Caco-2 (cell line): ENCODE data around the gene ABHD6. TPM values are rescaled to one million over a fixed set of nuclear protein-coding genes. Genes with fewer than 3 reads are reported as not detected.
"Not testable (repeated sequence)": the region's sequence is repeated elsewhere in the genome, so short reads cannot be mapped to it uniquely, and the experiment has no call there.

Source experiments
- BruUV-seq: library from RNA; stranded (reverse); fragments of 400-500 nt; replicated peaks from 2 replicates; lab custom pipeline; 2021; lab: Mats Ljungman, UMichigan
- CTCF ChIA-PET: fragments of 300-600 bp; sonication (Branson Sonifier 250); formaldehyde crosslinking; loops from one replicate; lab custom pipeline; 2022; ENCODE audit warnings: antibody characterized with exemption; lab: Charles Lee
- POLR2A ChIA-PET: fragments of 300-600 bp; sonication (Branson Sonifier 250); formaldehyde crosslinking; loops from one replicate; lab custom pipeline; 2022; ENCODE audit warnings: antibody characterized with exemption; lab: Charles Lee
- DNase-seq, 2 experiments: peaks; one replicate each; pipeline versions ENCODE4 v3.0.0 to v3.0.0-alpha.2; 2020 to 2022
- H3K27me3 ChIP-seq: replicated peaks from 2 replicates; pipeline ENCODE4 v1.6.0; 2011; ENCODE audit warnings: low read length; ENCODE audit not compliant: control insufficient read depth, insufficient read depth
- H3K36me3 ChIP-seq: 2 replicates; pipeline ENCODE4 v1.5.1; 2011; ENCODE audit warnings: low read length; ENCODE audit not compliant: control insufficient read depth, insufficient read depth
- H3K4me1 ChIP-seq: fragments of 250-450 bp; sonication (Bioruptor Pico); 2 replicates; pipeline ENCODE4 v1.5.1; 2020; ENCODE audit warnings: mild to moderate bottlenecking
- H3K4me3 ChIP-seq: 2 replicates; pipeline ENCODE4 v1.5.1; 2011; ENCODE audit warnings: low read depth, mild to moderate bottlenecking, control low read depth, low read length
- H3K9me3 ChIP-seq: fragments of 250-450 bp; sonication (Bioruptor Pico); 2 replicates; pipeline ENCODE4 v1.5.1; 2020; ENCODE audit warnings: mild to moderate bottlenecking, moderate library complexity
- H3K27ac Mint-ChIP-seq: one replicate; pipeline ENCODE4 v1.8.0; 2022; ENCODE audit warnings: mixed read lengths; ENCODE audit not compliant: unreplicated experiment
- H3K27me3 Mint-ChIP-seq: one replicate; pipeline ENCODE4 v1.8.0; 2022; ENCODE audit warnings: mixed read lengths; ENCODE audit not compliant: insufficient read depth, unreplicated experiment
- H3K36me3 Mint-ChIP-seq: one replicate; pipeline ENCODE4 v1.8.0; 2022; ENCODE audit warnings: mild to moderate bottlenecking, mixed read lengths; ENCODE audit not compliant: insufficient read depth, unreplicated experiment
- H3K4me1 Mint-ChIP-seq: one replicate; pipeline ENCODE4 v1.8.0; 2022; ENCODE audit warnings: low read depth, mixed read lengths; ENCODE audit not compliant: unreplicated experiment
- H3K4me3 Mint-ChIP-seq: one replicate; pipeline ENCODE4 v1.8.0; 2022; ENCODE audit warnings: mild to moderate bottlenecking, moderate library complexity, mixed read lengths; ENCODE audit not compliant: unreplicated experiment
- H3K9me3 Mint-ChIP-seq: one replicate; pipeline ENCODE4 v1.8.0; 2022; ENCODE audit warnings: mixed read lengths; ENCODE audit not compliant: unreplicated experiment
- intact Hi-C: fragments of 100-400 bp; cut with micrococcal nuclease; formaldehyde crosslinking; loops from one replicate; pipeline ENCODE4 v1.10.0; 2022; ENCODE audit not compliant: unreplicated experiment
- total RNA-seq: library from RNA; stranded (reverse); gene quantifications from 2 replicates; pipeline ENCODE4 v1.2.3, GENCODE V29; 2022
- TF ChIP-seq, protein P1 (sequence below), 2 experiments: fragments of 200-600 bp in 1 of 2; IDR thresholded peaks; 1 replicate in 1 of 2; 2 replicates in 1 of 2; pipeline versions ENCODE4 v1.5.1 to v1.8.0; 2011 to 2022; ENCODE audit warnings: antibody characterized with exemption in 1 of 2, control low read depth in 1 of 2, inconsistent platforms in 1 of 2, low read depth in 1 of 2, low read length in 1 of 2, mild to moderate bottlenecking in 1 of 2, moderate library complexity in 1 of 2; ENCODE audit not compliant: insufficient read depth in 1 of 2, severe bottlenecking in 1 of 2, unreplicated experiment in 1 of 2

Gene ABHD6
- total RNA-seq, 1 experiment from 2014 or later, result 16.1 TPM

- peak overlapping the region; percentile 56 for H3K27ac Mint-ChIP-seq
- no peaks in the 10 kb centered on the region for H3K27me3 Mint-ChIP-seq
- no TSS peak for BruUV-seq
- H3K4me3 Mint-ChIP-seq, result peak overlapping the region; percentile 98
- peaks cover 13% of the 10 kb centered on the region for H3K4me1 Mint-ChIP-seq
- Histone ChIP-seq H3K4me1 (peaks cover 10% of the 10 kb centered on the region), H3K4me3 (peak overlapping the region; percentile 75), H3K27me3 (no peaks in the 10 kb centered on the region), H3K9me3 (no peaks in the 10 kb centered on the region), H3K36me3 (no peaks in the 10 kb centered on the region)
- POLR2A ChIA-PET, result no interaction called here
- DNase-seq, result no peak
- TF ChIP-seq, protein P1, sequence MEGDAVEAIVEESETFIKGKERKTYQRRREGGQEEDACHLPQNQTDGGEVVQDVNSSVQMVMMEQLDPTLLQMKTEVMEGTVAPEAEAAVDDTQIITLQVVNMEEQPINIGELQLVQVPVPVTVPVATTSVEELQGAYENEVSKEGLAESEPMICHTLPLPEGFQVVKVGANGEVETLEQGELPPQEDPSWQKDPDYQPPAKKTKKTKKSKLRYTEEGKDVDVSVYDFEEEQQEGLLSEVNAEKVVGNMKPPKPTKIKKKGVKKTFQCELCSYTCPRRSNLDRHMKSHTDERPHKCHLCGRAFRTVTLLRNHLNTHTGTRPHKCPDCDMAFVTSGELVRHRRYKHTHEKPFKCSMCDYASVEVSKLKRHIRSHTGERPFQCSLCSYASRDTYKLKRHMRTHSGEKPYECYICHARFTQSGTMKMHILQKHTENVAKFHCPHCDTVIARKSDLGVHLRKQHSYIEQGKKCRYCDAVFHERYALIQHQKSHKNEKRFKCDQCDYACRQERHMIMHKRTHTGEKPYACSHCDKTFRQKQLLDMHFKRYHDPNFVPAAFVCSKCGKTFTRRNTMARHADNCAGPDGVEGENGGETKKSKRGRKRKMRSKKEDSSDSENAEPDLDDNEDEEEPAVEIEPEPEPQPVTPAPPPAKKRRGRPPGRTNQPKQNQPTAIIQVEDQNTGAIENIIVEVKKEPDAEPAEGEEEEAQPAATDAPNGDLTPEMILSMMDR (IDR thresholded peaks at IDR 0.05; ENCODE audit: insufficient read depth in 1 of 2, low read depth in 1 of 2, low read length in 1 of 2, severe bottlenecking in 1 of 2, unreplicated experiment in 1 of 2), result no peak
- no peaks in the 10 kb centered on the region for H3K9me3 Mint-ChIP-seq
- CTCF ChIA-PET, result interaction anchor here (2.2 kb wide), 1 partner anchor 67 kb away, joined by 9 read pairs; the partner anchor contains the start of genes HTD2 and RPP14
- intact Hi-C loops, result no loop called here
- peaks cover 5% of the 10 kb centered on the region for H3K36me3 Mint-ChIP-seq
These were observed 1.2 kb downstream of the ABHD6 start for GRCh38 chr3:58238830-58239229.

DNA sequence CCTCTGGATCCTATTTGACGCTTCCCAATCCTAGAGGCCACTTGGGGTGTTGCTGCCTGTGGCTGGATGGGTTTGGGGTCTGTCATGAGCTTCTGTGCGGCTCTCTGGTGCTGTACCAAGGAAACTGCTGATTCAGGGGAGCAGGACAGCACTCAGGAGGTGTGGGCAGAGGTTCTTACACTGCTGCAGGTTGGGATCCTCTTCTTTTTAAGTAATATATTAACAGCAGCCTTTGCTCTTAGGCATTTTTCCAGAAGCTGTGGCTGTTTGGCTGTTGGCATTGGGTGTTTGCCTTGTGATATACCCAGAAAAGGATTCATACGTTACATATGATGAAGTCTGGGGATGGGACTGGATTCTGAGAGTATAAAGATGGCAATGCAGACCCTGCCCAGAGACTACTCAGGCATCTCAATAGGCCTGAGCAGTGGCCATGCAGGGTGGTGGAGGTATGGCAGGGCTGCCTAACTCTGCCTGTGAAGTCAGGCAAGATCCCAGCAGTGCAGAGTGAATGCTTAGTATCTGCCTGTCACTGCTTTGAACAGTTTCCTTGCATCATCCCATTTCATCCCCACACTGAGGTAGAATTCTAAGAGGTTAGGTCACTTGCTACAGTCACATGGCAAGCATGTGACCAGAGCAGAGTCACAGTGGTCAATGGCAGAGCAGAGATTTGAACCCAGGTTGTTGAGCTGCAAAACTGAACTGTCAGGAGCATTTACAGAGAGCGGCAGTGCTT is 3.9 kb downstream of the ABHD6 start:
- DNase-seq, result no peak
- Histone ChIP-seq H3K4me3 (no peak overlapping the region), H3K36me3 (no peaks in the 10 kb centered on the region), H3K9me3 (no peaks in the 10 kb centered on the region), H3K4me1 (peaks cover 15% of the 10 kb centered on the region), H3K27me3 (no peaks in the 10 kb centered on the region)
- H3K9me3 Mint-ChIP-seq, result no peaks in the 10 kb centered on the region
- H3K4me1 Mint-ChIP-seq, result peaks cover 24% of the 10 kb centered on the region
- CTCF ChIA-PET, result no interaction called here
- POLR2A ChIA-PET, result no interaction called here
- no peaks in the 10 kb centered on the region for H3K27me3 Mint-ChIP-seq
- H3K36me3 Mint-ChIP-seq, result peaks cover 5% of the 10 kb centered on the region
- intact Hi-C loops, result no loop called here
- no peak overlapping the region for H3K4me3 Mint-ChIP-seq
- no peak overlapping the region for H3K27ac Mint-ChIP-seq
- BruUV-seq, result no TSS peak
- TF ChIP-seq, protein P1 (IDR thresholded peaks at IDR 0.05; ENCODE audit: insufficient read depth in 1 of 2, low read depth in 1 of 2, low read length in 1 of 2, severe bottlenecking in 1 of 2, unreplicated experiment in 1 of 2), result no peak

GRCh38 chr3:58242340-58242739 is 4.7 kb downstream of the ABHD6 start:
- peaks cover 5% of the 10 kb centered on the region for H3K36me3 Mint-ChIP-seq
- no peaks in the 10 kb centered on the region for H3K9me3 ChIP-seq
- no peak overlapping the region for H3K27ac Mint-ChIP-seq
- no peaks in the 10 kb centered on the region for H3K9me3 Mint-ChIP-seq
- ChIA-PET CTCF (no interaction called here), POLR2A (no interaction called here)
- H3K4me3 Mint-ChIP-seq, result no peak overlapping the region
- peaks cover 25% of the 10 kb centered on the region for H3K4me1 Mint-ChIP-seq
- H3K36me3 ChIP-seq, result no peaks in the 10 kb centered on the region
- intact Hi-C loops, result no loop called here
- no peaks in the 10 kb centered on the region for H3K27me3 ChIP-seq
- no peak overlapping the region for H3K4me3 ChIP-seq
- H3K4me1 ChIP-seq, result peaks cover 11% of the 10 kb centered on the region
- DNase-seq, result no peak
- TF ChIP-seq, protein P1 (IDR thresholded peaks at IDR 0.05; ENCODE audit: insufficient read depth in 1 of 2, low read depth in 1 of 2, low read length in 1 of 2, severe bottlenecking in 1 of 2, unreplicated experiment in 1 of 2), result no peak
- no TSS peak for BruUV-seq
- H3K27me3 Mint-ChIP-seq, result no peaks in the 10 kb centered on the region

GRCh38 chr3:58242860-58243259 is 5.3 kb downstream of the ABHD6 start:
- H3K9me3 Mint-ChIP-seq, H3K4me3 Mint-ChIP-seq, intact Hi-C loops, DNase-seq, H3K9me3 ChIP-seq, BruUV-seq, H3K27me3 Mint-ChIP-seq, H3K27me3 ChIP-seq, H3K4me3 ChIP-seq, H3K36me3 ChIP-seq, POLR2A ChIA-PET, CTCF ChIA-PET, H3K36me3 Mint-ChIP-seq: not testable (repeated sequence)
- peaks cover 16% of the 10 kb centered on the region for H3K4me1 ChIP-seq
- peak overlapping the region; percentile 47 for H3K27ac Mint-ChIP-seq
- peaks cover 27% of the 10 kb centered on the region for H3K4me1 Mint-ChIP-seq
